Activated T-cell treated with anti-CD3 and anti-CD28 coated beads for 24 hours (primary cell): Measurements from ENCODE around the gene PDIK1L.
"Not testable (repeated sequence)": the region's sequence is repeated elsewhere in the genome, so short reads cannot be mapped to it uniquely, and the experiment has no call there.

ENCODE experiments used
- DNase-seq: peaks from one replicate; pipeline ENCODE4 v3.0.0-alpha.2; 2020; ENCODE audit warnings: low read depth

Gene PDIK1L

GRCh38 chr1:26090893-26091292, 20.7 kb upstream of the PDIK1L start:
- DNase-seq, result no peak

- no peak for DNase-seq
Measured at GRCh38 chr1:26092422-26092821, 19.2 kb upstream of the PDIK1L start.

GRCh38 chr1:26093569-26093968, 18.1 kb upstream of the PDIK1L start:
- DNase-seq, result not testable (repeated sequence)

- no peak for DNase-seq
Measured at GRCh38 chr1:26094076-26094669, 17.5 kb upstream of the PDIK1L start.

GRCh38 chr1:26094677-26095383, 16.8 kb upstream of the PDIK1L start:
- DNase-seq, result no peak

GRCh38 chr1:26096471-26096870, 15.2 kb upstream of the PDIK1L start:
- no peak for DNase-seq

- no peak for DNase-seq
Measured at GRCh38 chr1:26097696-26098095, 13.9 kb upstream of the PDIK1L start.

GRCh38 chr1:26098602-26099001, 13.0 kb upstream of the PDIK1L start:
- no peak for DNase-seq

- DNase-seq, result no peak
Measured at GRCh38 chr1:26099780-26100179, 11.8 kb upstream of the PDIK1L start.

GRCh38 chr1:26100204-26100603, 11.4 kb upstream of the PDIK1L start:
- DNase-seq, result not testable (repeated sequence)

GRCh38 chr1:26102119-26102518, 9.5 kb upstream of the PDIK1L start:
- no peak for DNase-seq

GRCh38 chr1:26102526-26102925, 9.1 kb upstream of the PDIK1L start:
- no peak for DNase-seq

GRCh38 chr1:26105226-26105548, 6.4 kb upstream of the PDIK1L start:
- not testable (repeated sequence) for DNase-seq

- no peak for DNase-seq
Measured at GRCh38 chr1:26109229-26110164, 2.1 kb upstream of the PDIK1L start.

GRCh38 chr1:26110731-26111529, 694 bp upstream of the PDIK1L start:
- peak; percentile 57 for DNase-seq

- DNase-seq, result no peak
Measured at GRCh38 chr1:26112407-26112775, 767 bp downstream of the PDIK1L start.

- DNase-seq, result no peak
Measured at GRCh38 chr1:26114165-26114927, 2.7 kb downstream of the PDIK1L start.

- DNase-seq, result no peak
Measured at GRCh38 chr1:26119892-26120608, 8.4 kb downstream of the PDIK1L start.

GRCh38 chr1:26121854-26122773, 10.5 kb downstream of the PDIK1L start:
- DNase-seq, result no peak
